Prostate gland (tissue), 2 donors: ENCODE data around the gene SNX32. TPM values are rescaled to one million over a fixed set of nuclear protein-coding genes. Genes with fewer than 3 reads are reported as not detected.
A peak's percentile ranks its signal among the peaks of the same experiment; 100 is the strongest.

Experiments
- DNase-seq: peaks from one replicate; pipeline ENCODE4 v3.0.0-alpha.2; 2019; ENCODE audit warnings: low spot score
- H3K27ac ChIP-seq, 2 donors: fragments of 200-600 bp; sonication (generic); 2 replicates each; pipeline ENCODE4 v1.5.1; 2017 to 2019
- H3K27me3 ChIP-seq: fragments of 200-600 bp; sonication (generic); replicated peaks from 2 replicates; pipeline ENCODE4 v1.5.1; 2019; ENCODE audit not compliant: insufficient read depth
- H3K36me3 ChIP-seq, 2 donors: fragments of 200-600 bp; sonication (generic); 1 replicate in 1 of 2; 2 replicates in 1 of 2; pipeline versions ENCODE4 v1.5.1 to v1.8.1; 2017 to 2019
- H3K4me1 ChIP-seq: fragments of 200-600 bp; sonication (generic); replicated peaks from 2 replicates; pipeline ENCODE4 v1.5.1; 2019
- H3K4me3 ChIP-seq, 2 donors: fragments of 200-600 bp; sonication (generic); 2 replicates each; pipeline ENCODE4 v1.5.1; 2017 to 2019
- H3K9me3 ChIP-seq: fragments of 200-600 bp; sonication (generic); 2 replicates; pipeline ENCODE4 v1.5.1; 2017
- CTCF ChIP-seq, 4 experiments: fragments of 200-600 bp in 2 of 4; fragments of 450-650 bp in 2 of 4; sonication (generic) in 2 of 4; IDR thresholded peaks; 1 replicate in 3 of 4; 2 replicates in 1 of 4; pipeline ENCODE4 v1.5.1; 2016 to 2019; ENCODE audit warnings: antibody characterized with exemption in 4 of 4, mild to moderate bottlenecking in 2 of 4, moderate library complexity in 2 of 4
- POLR2A ChIP-seq: fragments of 450-650 bp; IDR thresholded peaks from one replicate; pipeline ENCODE4 v1.6.1; 2016; ENCODE audit warnings: antibody characterized with exemption, mild to moderate bottlenecking
- POLR2AphosphoS5 ChIP-seq: sonication (generic); formaldehyde crosslinking; IDR thresholded peaks from one replicate; pipeline ENCODE4 v1.6.1; 2017; ENCODE audit warnings: antibody characterized with exemption
- WGBS: methylation state at CpG from one replicate; pipeline ENCODE4 v1.1.5; 2018; 5-methylcytosine and 5-hydroxymethylcytosine counted together
- intact Hi-C: fragments of 100-400 bp; cut with DNase I; formaldehyde crosslinking; loops from one replicate; pipeline ENCODE4 v1.14.2; 2022
- total RNA-seq, 2 donors: library from RNA; depleted of rRNA; stranded (reverse); fragments of >200 nt; gene quantifications; one replicate each; pipeline ENCODE4 v1.1.0, GENCODE V29; 2016

The SNX32 gene
- total RNA-seq, 2 donors from 2014 or later: 0.91 TPM; not detected in 1

GRCh38 chr11:65896034-65896999, 62.6 kb downstream of the SNX32 start:
- Histone ChIP-seq H3K9me3 (no peaks in the 10 kb centered on the region), H3K4me3 (no peak overlapping the region), H3K4me1 (peaks cover 7% of the 10 kb centered on the region), H3K36me3 (no peaks in the 10 kb centered on the region), H3K27ac (no peak overlapping the region), H3K27me3 (no peaks in the 10 kb centered on the region)
- DNase-seq: no peak
- TF ChIP-seq POLR2A (no peak), CTCF (IDR thresholded peaks at IDR 0.05) (no peak), POLR2AphosphoS5 (no peak)
- 88% methylated on average over 14 of the region's 14 CpGs for WGBS
- intact Hi-C loops: no loop called here

GRCh38 chr11:65897020-65897471, 63.3 kb downstream of the SNX32 start:
- Histone ChIP-seq H3K4me1 (no peaks in the 10 kb centered on the region), H3K36me3 (no peaks in the 10 kb centered on the region), H3K27ac (no peak overlapping the region), H3K27me3 (no peaks in the 10 kb centered on the region), H3K9me3 (no peaks in the 10 kb centered on the region), H3K4me3 (no peak overlapping the region)
- no peak for DNase-seq
- 88% methylated on average over 4 of the region's 4 CpGs for WGBS
- intact Hi-C loops: no loop called here
- TF ChIP-seq POLR2A (no peak), POLR2AphosphoS5 (no peak), CTCF (IDR thresholded peaks at IDR 0.05) (no peak)

- H3K27ac ChIP-seq: no peak overlapping the region
- peak overlapping the region; percentile 43 to 45 for H3K4me3 ChIP-seq
- TF ChIP-seq POLR2A (no peak), CTCF (IDR thresholded peaks at IDR 0.05) (no peak), POLR2AphosphoS5 (no peak)
- H3K9me3 ChIP-seq: no peaks in the 10 kb centered on the region
- H3K4me1 ChIP-seq: no peaks in the 10 kb centered on the region
- H3K27me3 ChIP-seq: no peaks in the 10 kb centered on the region
- intact Hi-C loops: no loop called here
- WGBS: 36% methylated on average over 17 of the region's 28 CpGs
- no peaks in the 10 kb centered on the region for H3K36me3 ChIP-seq
- no peak for DNase-seq
Measured at GRCh38 chr11:65898656-65899355, 65.0 kb downstream of the SNX32 start.

- peak; percentile 40 for TF ChIP-seq POLR2A
- TF ChIP-seq POLR2AphosphoS5: no peak
- Histone ChIP-seq H3K4me3 (peak overlapping the region; percentile 43 to 45), H3K4me1 (no peaks in the 10 kb centered on the region), H3K36me3 (no peaks in the 10 kb centered on the region), H3K27ac (peak overlapping the region; percentile 32 to 53), H3K27me3 (no peaks in the 10 kb centered on the region), H3K9me3 (no peaks in the 10 kb centered on the region)
- no peak for DNase-seq
- intact Hi-C loops: no loop called here
- 2% methylated on average over 55 of the region's 78 CpGs for WGBS
Measured at GRCh38 chr11:65899356-65900124, 65.8 kb downstream of the SNX32 start.
